ENCODE measurements around the gene NAA25.

- TF ChIP-seq CTCF (conservative IDR thresholded peaks at IDR 0.05; ENCODE audit: low read depth, low read length), result no peak
- no peak for TF ChIP-seq USF2 (IDR thresholded peaks at IDR 0.05; ENCODE audit: low read depth, low read length)
- TF ChIP-seq FOS (IDR thresholded peaks at IDR 0.05; ENCODE audit: low read depth, low read length), result no peak
- TF ChIP-seq POLR2A (IDR thresholded peaks at IDR 0.05; ENCODE audit: low read depth, low read length), result no peak
- TF ChIP-seq CEBPB (IDR thresholded peaks at IDR 0.05; ENCODE audit: low read depth, low read length), result peak; percentile 90
- TF ChIP-seq RAD21 (IDR thresholded peaks at IDR 0.05; ENCODE audit: low read length), result no peak
- no peak for TF ChIP-seq ELK1 (IDR thresholded peaks at IDR 0.05; ENCODE audit: borderline replicate concordance, low read depth, low read length)
- no peak for TF ChIP-seq RFX5 (IDR thresholded peaks at IDR 0.05; ENCODE audit: low read depth, low read length)
- no peak for TF ChIP-seq MXI1 (IDR thresholded peaks at IDR 0.05; ENCODE audit: borderline replicate concordance, low read depth, low read length)
- TF ChIP-seq SMC3 (IDR thresholded peaks at IDR 0.05; ENCODE audit: low read depth, low read length), result no peak
Measured at GRCh38 chr12:112134731-112135130, 26.1 kb upstream of the NAA25 start.

All from IMR-90 (cell line).